GM23338 (cell line): ENCODE results near the gene OR10X1.

Source experiments
- CREB1 ChIP-seq: fragments of 250-450 bp; sonication (Bioruptor Pico); IDR thresholded peaks from 2 replicates; pipeline ENCODE4 v1.5.0; 2020; ENCODE audit warnings: low read depth, mild to moderate bottlenecking, moderate library complexity
- CTCF ChIP-seq, 2 experiments: fragments of 200-600 bp in 1 of 2; sonication (generic) in 1 of 2; conservative IDR thresholded peaks; 2 replicates each; pipeline versions ENCODE4 v1.5.1 to v1.6.1; 2016 to 2017; ENCODE audit warnings: antibody characterized with exemption in 2 of 2, low read depth in 2 of 2, mild to moderate bottlenecking in 2 of 2, moderate library complexity in 1 of 2
- ETS1 ChIP-seq: IDR thresholded peaks from 2 replicates; pipeline ENCODE4 v1.6.1; 2016; ENCODE audit warnings: antibody characterized with exemption
- EZH2 ChIP-seq: fragments of 200-600 bp; sonication (generic); IDR thresholded peaks from one replicate; pipeline ENCODE4 v1.8.0; 2017; ENCODE audit warnings: antibody characterized with exemption, mild to moderate bottlenecking, low read depth; ENCODE audit not compliant: unreplicated experiment
- EZH2phosphoT487 ChIP-seq: fragments of 200-600 bp; sonication (generic); IDR thresholded peaks from one replicate; pipeline ENCODE4 v1.8.1; 2018; ENCODE audit warnings: antibody characterized with exemption; ENCODE audit not compliant: unreplicated experiment
- JUNB ChIP-seq: IDR thresholded peaks from one replicate; pipeline ENCODE4 v1.6.1; 2016; ENCODE audit warnings: antibody characterized with exemption; ENCODE audit not compliant: unreplicated experiment
- NANOG ChIP-seq: IDR thresholded peaks from 2 replicates; pipeline ENCODE4 v1.6.1; 2016; ENCODE audit warnings: antibody characterized with exemption, borderline replicate concordance
- POLR2AphosphoS5 ChIP-seq: IDR thresholded peaks from 2 replicates; pipeline ENCODE4 v1.6.1; 2016; ENCODE audit warnings: antibody characterized with exemption, low read depth
- STAT1 ChIP-seq: IDR thresholded peaks from one replicate; pipeline ENCODE4 v1.6.1; 2016; ENCODE audit warnings: antibody characterized with exemption; ENCODE audit not compliant: unreplicated experiment
- ZNF114 ChIP-seq: fragments of 250-450 bp; sonication (Bioruptor Pico); IDR thresholded peaks from 2 replicates; pipeline ENCODE4 v1.5.0; 2020; ENCODE audit warnings: mild to moderate bottlenecking, moderate library complexity
- ZNF462 ChIP-seq: fragments of 250-450 bp; sonication (Bioruptor Pico); IDR thresholded peaks from 2 replicates; pipeline ENCODE4 v1.5.0; 2020; ENCODE audit warnings: mild to moderate bottlenecking, moderate library complexity
- TF ChIP-seq, protein P1 (sequence below): IDR thresholded peaks from one replicate; pipeline ENCODE4 v1.6.1; 2018; ENCODE audit warnings: antibody characterized with exemption; ENCODE audit not compliant: unreplicated experiment

DNA sequence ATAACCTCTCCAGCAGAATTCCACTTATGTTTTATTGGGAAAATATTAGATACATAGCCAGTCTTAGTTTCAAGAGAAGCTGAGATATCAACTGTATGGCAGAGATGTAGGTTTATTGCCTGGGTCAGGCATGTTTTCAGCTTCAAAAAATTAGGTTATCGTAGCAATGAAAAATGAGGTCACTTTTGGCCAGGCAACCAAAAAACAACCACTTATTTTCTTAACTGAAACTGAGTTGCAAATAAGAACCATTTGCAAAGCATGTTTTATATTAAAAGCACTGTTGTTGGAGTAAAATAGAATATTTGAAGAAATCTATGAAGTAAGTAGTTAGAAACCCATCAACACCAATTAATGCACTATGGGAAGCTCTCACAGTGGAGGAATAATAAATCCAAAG, 20.0 kb downstream of the OR10X1 start:
- no peak for TF ChIP-seq CTCF (conservative IDR thresholded peaks at IDR 0.05; ENCODE audit: low read depth in 2 of 2)
- no peak for TF ChIP-seq POLR2AphosphoS5
- TF ChIP-seq EZH2phosphoT487: no peak
- TF ChIP-seq, protein P1, sequence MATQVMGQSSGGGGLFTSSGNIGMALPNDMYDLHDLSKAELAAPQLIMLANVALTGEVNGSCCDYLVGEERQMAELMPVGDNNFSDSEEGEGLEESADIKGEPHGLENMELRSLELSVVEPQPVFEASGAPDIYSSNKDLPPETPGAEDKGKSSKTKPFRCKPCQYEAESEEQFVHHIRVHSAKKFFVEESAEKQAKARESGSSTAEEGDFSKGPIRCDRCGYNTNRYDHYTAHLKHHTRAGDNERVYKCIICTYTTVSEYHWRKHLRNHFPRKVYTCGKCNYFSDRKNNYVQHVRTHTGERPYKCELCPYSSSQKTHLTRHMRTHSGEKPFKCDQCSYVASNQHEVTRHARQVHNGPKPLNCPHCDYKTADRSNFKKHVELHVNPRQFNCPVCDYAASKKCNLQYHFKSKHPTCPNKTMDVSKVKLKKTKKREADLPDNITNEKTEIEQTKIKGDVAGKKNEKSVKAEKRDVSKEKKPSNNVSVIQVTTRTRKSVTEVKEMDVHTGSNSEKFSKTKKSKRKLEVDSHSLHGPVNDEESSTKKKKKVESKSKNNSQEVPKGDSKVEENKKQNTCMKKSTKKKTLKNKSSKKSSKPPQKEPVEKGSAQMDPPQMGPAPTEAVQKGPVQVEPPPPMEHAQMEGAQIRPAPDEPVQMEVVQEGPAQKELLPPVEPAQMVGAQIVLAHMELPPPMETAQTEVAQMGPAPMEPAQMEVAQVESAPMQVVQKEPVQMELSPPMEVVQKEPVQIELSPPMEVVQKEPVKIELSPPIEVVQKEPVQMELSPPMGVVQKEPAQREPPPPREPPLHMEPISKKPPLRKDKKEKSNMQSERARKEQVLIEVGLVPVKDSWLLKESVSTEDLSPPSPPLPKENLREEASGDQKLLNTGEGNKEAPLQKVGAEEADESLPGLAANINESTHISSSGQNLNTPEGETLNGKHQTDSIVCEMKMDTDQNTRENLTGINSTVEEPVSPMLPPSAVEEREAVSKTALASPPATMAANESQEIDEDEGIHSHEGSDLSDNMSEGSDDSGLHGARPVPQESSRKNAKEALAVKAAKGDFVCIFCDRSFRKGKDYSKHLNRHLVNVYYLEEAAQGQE: no peak
- TF ChIP-seq ETS1: no peak
- no peak for TF ChIP-seq ZNF114
- no peak for TF ChIP-seq CREB1 (CRISPR knock-in tag)
- TF ChIP-seq NANOG: no peak
- no peak for TF ChIP-seq EZH2
- TF ChIP-seq ZNF462 (CRISPR knock-in tag): no peak
- TF ChIP-seq STAT1: no peak
- TF ChIP-seq JUNB: no peak
